22Rv1 (cell line): ENCODE measurements around the gene SLC15A3.

Experiments used
- H3K27ac ChIP-seq: fragments of 450-650 bp; 2 replicates; pipeline ENCODE4 v1.5.1; 2017
- ZFX ChIP-seq: fragments of 450-650 bp; IDR thresholded peaks from 2 replicates; pipeline ENCODE4 v1.6.1; 2017; ENCODE audit warnings: antibody characterized with exemption, borderline replicate concordance
- TF ChIP-seq, protein P1 (sequence below): fragments of 450-650 bp; IDR thresholded peaks from 2 replicates; pipeline ENCODE4 v1.5.1; 2017; ENCODE audit warnings: mild to moderate bottlenecking

Gene SLC15A3

DNA sequence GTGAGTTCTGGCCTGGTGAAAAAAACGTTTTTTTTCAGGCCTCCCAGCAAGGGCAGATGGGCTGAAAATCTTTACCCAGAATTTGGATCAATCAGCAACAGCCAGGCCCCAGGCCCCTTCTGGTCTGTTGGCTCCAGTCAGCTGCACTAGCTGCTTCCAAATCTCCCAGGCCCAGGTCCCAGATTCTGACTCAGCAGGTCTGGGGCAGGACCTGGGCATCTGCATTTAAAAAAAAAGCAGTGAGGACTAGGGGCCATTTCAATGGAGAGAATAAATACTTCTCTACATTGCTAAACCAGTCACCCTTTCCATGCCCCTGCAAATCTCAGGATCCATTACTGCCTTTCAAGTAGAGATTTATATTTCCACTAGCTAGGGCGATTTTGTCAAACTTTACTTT lies 4.3 kb downstream of the SLC15A3 start:
- TF ChIP-seq, protein P1, sequence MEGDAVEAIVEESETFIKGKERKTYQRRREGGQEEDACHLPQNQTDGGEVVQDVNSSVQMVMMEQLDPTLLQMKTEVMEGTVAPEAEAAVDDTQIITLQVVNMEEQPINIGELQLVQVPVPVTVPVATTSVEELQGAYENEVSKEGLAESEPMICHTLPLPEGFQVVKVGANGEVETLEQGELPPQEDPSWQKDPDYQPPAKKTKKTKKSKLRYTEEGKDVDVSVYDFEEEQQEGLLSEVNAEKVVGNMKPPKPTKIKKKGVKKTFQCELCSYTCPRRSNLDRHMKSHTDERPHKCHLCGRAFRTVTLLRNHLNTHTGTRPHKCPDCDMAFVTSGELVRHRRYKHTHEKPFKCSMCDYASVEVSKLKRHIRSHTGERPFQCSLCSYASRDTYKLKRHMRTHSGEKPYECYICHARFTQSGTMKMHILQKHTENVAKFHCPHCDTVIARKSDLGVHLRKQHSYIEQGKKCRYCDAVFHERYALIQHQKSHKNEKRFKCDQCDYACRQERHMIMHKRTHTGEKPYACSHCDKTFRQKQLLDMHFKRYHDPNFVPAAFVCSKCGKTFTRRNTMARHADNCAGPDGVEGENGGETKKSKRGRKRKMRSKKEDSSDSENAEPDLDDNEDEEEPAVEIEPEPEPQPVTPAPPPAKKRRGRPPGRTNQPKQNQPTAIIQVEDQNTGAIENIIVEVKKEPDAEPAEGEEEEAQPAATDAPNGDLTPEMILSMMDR, result no peak
- TF ChIP-seq ZFX, result no peak
- no peak overlapping the region for H3K27ac ChIP-seq

DNA sequence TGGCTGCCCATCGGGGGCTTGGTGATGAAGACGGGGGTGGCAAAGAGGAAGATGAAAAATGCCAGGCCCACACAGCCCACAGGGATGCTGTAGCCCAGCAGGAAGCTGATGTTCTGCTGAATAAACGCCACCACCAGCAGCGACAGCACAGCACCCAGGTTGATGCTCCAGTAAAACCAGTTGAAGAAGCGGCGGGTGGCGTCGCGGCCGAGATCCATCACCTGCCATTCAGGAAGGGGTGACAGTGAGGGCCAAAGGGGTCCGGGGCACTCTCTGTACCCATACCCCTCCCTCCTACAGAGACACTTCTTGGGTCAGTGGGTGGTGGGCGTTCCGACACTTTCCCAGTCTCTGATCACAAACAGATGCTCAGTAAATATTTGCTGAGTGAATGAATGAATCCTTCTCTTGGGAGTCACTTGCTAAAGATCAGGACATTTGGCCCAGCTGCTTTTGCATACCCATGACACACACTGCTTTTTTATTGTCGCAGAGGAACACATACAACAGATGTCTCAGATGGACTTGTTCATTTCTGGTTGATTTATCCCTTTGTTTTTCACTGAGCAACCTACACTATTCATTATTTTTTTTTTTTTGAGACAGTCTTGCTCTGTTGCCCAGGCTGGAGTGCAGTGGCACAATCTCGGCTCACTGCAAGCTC lies 5.2 kb downstream of the SLC15A3 start:
- no peak overlapping the region for H3K27ac ChIP-seq
- TF ChIP-seq ZFX, result no peak

DNA sequence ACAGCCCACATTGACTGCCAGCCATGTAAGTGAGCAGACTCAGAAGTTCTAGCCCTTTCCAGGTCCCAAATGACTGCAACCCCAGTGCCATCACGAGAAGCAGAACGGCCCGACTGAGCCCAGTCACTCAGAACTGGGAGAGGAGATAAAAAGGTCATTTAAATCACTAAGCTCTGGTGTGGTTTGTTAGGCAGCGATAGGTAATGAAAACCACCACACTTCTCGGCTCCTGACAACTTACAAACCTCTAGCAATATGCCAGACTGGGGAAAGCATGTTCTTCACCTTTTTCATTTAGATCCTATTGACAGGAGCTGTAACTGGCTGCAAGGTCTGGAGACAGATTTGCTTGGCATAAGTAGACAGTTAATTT lies 6.7 kb downstream of the SLC15A3 start:
- TF ChIP-seq ZFX, result no peak
- TF ChIP-seq, protein P1, result no peak
- no peak overlapping the region for H3K27ac ChIP-seq

DNA sequence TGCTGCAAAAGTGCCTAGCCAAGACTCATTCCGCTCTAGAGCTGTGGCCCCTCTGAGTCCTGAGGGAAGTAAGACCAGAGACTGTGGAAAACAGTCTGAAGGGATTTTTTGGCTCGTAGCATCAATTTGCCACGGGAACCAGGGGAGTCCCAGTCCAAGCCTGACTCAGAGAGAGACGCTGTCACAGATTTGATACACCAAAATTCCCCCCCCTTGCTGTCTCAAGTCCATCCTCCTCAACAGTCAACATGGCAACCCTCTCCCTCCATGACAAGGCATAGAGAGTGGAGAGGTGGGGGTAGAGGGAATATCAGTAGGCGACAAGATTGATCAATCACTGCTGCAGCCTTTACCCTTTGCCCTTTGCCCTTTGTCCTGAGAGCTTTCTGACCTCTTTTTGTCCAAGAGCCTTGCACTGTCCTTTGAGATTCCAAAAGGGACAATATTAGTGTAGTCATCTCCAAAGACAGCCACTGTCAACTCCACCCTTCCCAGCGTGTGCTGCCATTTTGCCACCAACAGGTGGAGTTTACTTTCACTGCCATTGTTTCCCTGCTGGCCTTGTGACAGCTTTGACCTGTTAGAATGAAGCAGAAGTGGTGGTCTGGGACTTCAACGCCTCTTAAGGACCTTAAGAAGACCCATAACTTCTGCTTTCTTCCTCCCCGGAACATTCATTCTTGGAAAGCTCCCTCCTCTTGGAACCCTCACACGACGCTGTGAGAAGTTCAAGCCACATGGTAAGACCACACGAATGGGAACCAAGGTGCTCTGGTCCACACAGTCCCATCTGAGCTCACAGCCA lies 7.3 kb downstream of the SLC15A3 start:
- no peak for TF ChIP-seq ZFX
- TF ChIP-seq, protein P1, result peak; percentile 33; the same call in 1 of the 2 replicates
- no peak overlapping the region for H3K27ac ChIP-seq

DNA sequence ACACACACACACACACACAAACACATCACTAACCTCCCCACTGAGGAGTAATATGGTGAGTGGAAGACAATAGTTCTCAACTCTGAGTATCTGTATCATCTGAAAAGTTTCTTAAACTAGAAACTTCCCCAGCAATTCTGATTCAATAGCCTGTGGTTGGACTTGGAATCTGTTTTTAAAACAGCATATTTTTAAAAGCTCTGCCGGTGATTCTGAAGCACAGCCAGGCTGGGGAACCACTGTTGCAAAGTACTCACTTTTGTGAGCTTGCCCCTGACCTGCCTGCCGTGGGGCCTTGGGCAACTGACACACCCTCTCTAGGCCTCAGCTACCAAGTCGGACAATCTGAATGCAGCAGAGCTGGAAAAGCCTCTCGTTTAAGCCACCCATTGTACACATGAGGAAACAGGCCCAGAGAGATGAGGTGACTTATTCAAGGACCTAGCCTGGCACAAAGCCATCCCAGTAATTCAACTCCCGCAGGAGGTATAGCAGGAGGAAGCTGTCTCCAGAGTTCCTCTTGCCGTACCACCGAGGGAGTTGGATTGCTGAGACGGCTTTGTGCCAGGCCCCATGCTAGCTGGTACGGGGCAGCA lies 8.9 kb downstream of the SLC15A3 start:
- 0 out of 2 replicates have a peak overlapping the region, but pooled peaks have one; percentile 15 for H3K27ac ChIP-seq
- TF ChIP-seq, protein P1, result no peak
- no peak for TF ChIP-seq ZFX

DNA sequence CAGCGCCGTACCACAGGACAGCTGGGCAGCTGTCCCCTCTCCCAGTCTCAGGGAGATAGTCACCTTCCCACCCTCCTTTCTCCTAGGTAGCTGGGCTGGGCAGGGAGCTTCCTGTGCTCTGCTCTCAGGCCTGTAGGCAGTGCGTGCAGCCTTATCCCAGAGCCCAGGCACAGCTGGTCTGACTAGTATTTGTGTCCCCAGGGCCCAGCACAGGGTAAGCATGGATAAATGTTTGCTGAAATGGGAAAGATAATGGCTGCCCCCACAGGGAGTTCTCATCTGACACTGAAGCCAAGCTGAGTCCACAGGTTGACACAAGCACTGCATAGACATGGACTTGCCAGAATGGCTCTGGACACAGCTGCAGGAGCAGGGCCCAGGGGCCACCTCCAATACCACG lies 9.8 kb downstream of the SLC15A3 start:
- TF ChIP-seq, protein P1, result no peak
- TF ChIP-seq ZFX, result no peak
- H3K27ac ChIP-seq, result 0 out of 2 replicates have a peak overlapping the region, but pooled peaks have one; percentile 15

DNA sequence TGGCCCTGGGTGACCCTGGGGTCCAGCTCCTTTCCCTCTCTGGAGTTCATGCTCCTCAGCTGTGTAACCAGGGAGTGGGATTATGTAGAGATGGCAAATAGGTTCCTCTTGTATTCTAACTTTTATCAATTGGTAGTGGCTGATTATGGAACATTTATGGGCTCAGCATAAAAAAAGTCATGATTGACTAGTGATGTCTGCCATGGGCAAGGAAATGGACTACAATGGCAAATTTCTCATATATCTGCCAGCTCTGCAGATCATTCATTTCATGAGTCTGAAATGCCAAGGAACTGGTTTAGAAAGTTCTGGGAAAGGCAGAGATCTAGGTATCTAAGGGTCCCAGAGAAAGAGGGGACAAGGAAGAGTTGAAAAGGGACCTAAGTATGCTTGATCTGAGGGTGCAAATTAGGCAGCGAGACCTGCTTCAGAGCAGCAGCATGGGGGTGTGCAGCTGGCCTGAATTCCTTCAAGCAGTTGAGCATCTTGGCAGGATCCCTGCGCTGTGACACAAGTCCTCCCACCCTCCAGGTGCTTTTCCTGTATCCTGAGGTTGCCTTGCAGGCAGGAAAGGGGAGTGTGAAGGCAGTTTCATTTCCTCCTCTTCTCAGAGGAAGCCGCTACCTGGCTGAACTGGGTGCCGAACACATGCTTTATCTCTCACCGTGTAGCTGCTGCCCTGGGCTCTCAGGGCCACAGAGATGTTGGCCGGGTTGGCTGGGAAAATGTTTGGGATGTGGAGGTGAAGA lies 10.4 kb downstream of the SLC15A3 start:
- TF ChIP-seq, protein P1, result no peak
- TF ChIP-seq ZFX, result no peak
- 0 out of 2 replicates have a peak overlapping the region, but pooled peaks have one; percentile 15 for H3K27ac ChIP-seq
